A549 (cell line): Measurements from ENCODE around the gene ERFE. TPM values are rescaled to one million over a fixed set of nuclear protein-coding genes. Genes with fewer than 3 reads are reported as not detected.

Source experiments
- ATAC-seq, 2 experiments: fragments of 200-7000 bp in 1 of 2; fragments of >200 bp in 1 of 2; cut with Nextera tagmentation in 1 of 2; cut with Tn5 transposase in 1 of 2; 3 replicates each; pipeline versions ENCODE4 v1.8.0 to v1.9.1; 2018 to 2020; ENCODE audit warnings: mild to moderate bottlenecking in 1 of 2, moderate library complexity in 1 of 2
- CTCF ChIA-PET: fragments of 300-600 bp; sonication (Branson Sonifier 250); formaldehyde crosslinking; extraction: SDS; loops from one replicate; lab custom pipeline; 2021; ENCODE audit warnings: antibody characterized with exemption, inconsistent platforms; lab: Yijun Ruan, JAX
- POLR2A ChIA-PET: fragments of 350-600 bp; formaldehyde crosslinking; extraction: SDS; loops from one replicate; lab custom pipeline; 2021; ENCODE audit warnings: antibody characterized with exemption, inconsistent platforms; lab: Yijun Ruan, JAX
- DNase-seq, 2 experiments: peaks; one replicate each; pipeline versions ENCODE4 v3.0.0 to v3.0.0-alpha.2; 2011 to 2016; ENCODE audit warnings: low read depth in 1 of 2, low spot score in 1 of 2
- FAIRE-seq: peaks from 2 replicates; lab custom pipeline; 2011; peaks lifted over from hg19 to GRCh38; lab: Jason Lieb, UNC
- H3K27ac ChIP-seq, 2 experiments: fragments of >200 bp; sonication (Bioruptor Twin); formaldehyde crosslinking; 3 replicates each; pipeline ENCODE4 v1.5.1; 2016 to 2017
- H3K4me1 ChIP-seq: fragments of >200 bp; sonication (Bioruptor Twin); formaldehyde crosslinking; 3 replicates; pipeline ENCODE4 v1.6.1; 2016
- H3K4me2 ChIP-seq: fragments of >200 bp; sonication (Bioruptor Twin); formaldehyde crosslinking; 3 replicates; pipeline ENCODE4 v1.6.1; 2016
- H3K4me3 ChIP-seq: fragments of >200 bp; sonication (Bioruptor Twin); formaldehyde crosslinking; 3 replicates; pipeline ENCODE4 v1.5.1; 2016
- H3K9me3 ChIP-seq: fragments of >200 bp; sonication (Bioruptor Twin); formaldehyde crosslinking; 3 replicates; pipeline ENCODE4 v1.6.1; 2016
- CBX8 ChIP-seq: fragments of 200-600 bp; sonication (generic); IDR thresholded peaks from 2 replicates; pipeline ENCODE4 v1.6.1; 2016
- HOXB5 ChIP-seq: fragments of 250-450 bp; sonication (Bioruptor Pico); IDR thresholded peaks from 2 replicates; pipeline ENCODE4 v1.5.0; 2020; ENCODE audit warnings: mild to moderate bottlenecking, moderate library complexity
- JUN ChIP-seq, 2 experiments: fragments of >200 bp; sonication (Bioruptor Twin); formaldehyde crosslinking; IDR thresholded peaks; 2 replicates in 1 of 2; 3 replicates in 1 of 2; pipeline ENCODE4 v1.6.1; 2016 to 2017
- JUNB ChIP-seq: fragments of >200 bp; sonication (Bioruptor Twin); formaldehyde crosslinking; IDR thresholded peaks from 2 replicates; pipeline ENCODE4 v1.6.1; 2016
- KDM1A ChIP-seq: fragments of 200-600 bp; sonication (generic); IDR thresholded peaks from 2 replicates; pipeline ENCODE4 v1.6.1; 2016; ENCODE audit warnings: low read depth, mild to moderate bottlenecking
- MAFK ChIP-seq: fragments of 450-650 bp; IDR thresholded peaks from 2 replicates; pipeline ENCODE4 v1.6.1; 2014; ENCODE audit not compliant: partially characterized antibody
- MAZ ChIP-seq: fragments of 150-350 bp; IDR thresholded peaks from 2 replicates; pipeline ENCODE4 v1.6.1; 2014; ENCODE audit warnings: antibody characterized with exemption, low read depth, low read length, borderline replicate concordance
- RAD21 ChIP-seq, 2 experiments: fragments of >200 bp in 1 of 2; sonication (Bioruptor Twin) in 1 of 2; formaldehyde crosslinking in 1 of 2; IDR thresholded peaks in 1 of 2; conservative IDR thresholded peaks in 1 of 2; 2 replicates in 1 of 2; 3 replicates in 1 of 2; pipeline ENCODE4 v1.6.1; 2012 to 2018; ENCODE audit warnings: inconsistent platforms in 1 of 2
- RFX5 ChIP-seq: fragments of 450-650 bp; IDR thresholded peaks from 2 replicates; pipeline ENCODE4 v1.7.1; 2014; ENCODE audit warnings: antibody characterized with exemption, mild to moderate bottlenecking, moderate library complexity
- SMC3 ChIP-seq: fragments of >200 bp; sonication (Bioruptor Twin); formaldehyde crosslinking; IDR thresholded peaks from 3 replicates; pipeline ENCODE4 v1.6.1; 2018; ENCODE audit warnings: inconsistent platforms
- TFCP2L1 ChIP-seq: fragments of 250-450 bp; sonication (Bioruptor Pico); IDR thresholded peaks from 2 replicates; pipeline ENCODE4 v1.5.0; 2021; ENCODE audit warnings: mild to moderate bottlenecking
- TP53 ChIP-seq: fragments of 250-450 bp; sonication (Bioruptor Pico); IDR thresholded peaks from 2 replicates; pipeline ENCODE4 v1.5.0; 2021; ENCODE audit warnings: mild to moderate bottlenecking, moderate library complexity
- ZFP36 ChIP-seq: fragments of 450-650 bp; IDR thresholded peaks from 2 replicates; pipeline ENCODE4 v1.6.1; 2014; ENCODE audit warnings: borderline replicate concordance; ENCODE audit not compliant: partially characterized antibody
- WGBS: methylation state at CpG from one replicate; pipeline ENCODE4 v1.1.6; 2017; ENCODE audit errors: missing lambda C conversion rate; 5-methylcytosine and 5-hydroxymethylcytosine counted together
- polyA plus RNA-seq, 4 experiments: library from polyadenylated mRNA; depleted of rRNA in 3 of 4; stranded (reverse); fragments of >200 nt; fragmentation: RNase III in 1 of 4; extraction: RNeasy Plus Mini Kit Qiagen cat#74134 plus additional on column Dnase treatment in 1 of 4; gene quantifications; 2 replicates in 3 of 4; 3 replicates in 1 of 4; pipeline ENCODE4 v1.2.3, GENCODE V29; 2011 to 2017
- TF ChIP-seq, protein P1 (sequence below): fragments of >200 bp; sonication (Bioruptor Twin); formaldehyde crosslinking; IDR thresholded peaks from 3 replicates; pipeline ENCODE4 v1.5.1; 2016

Gene ERFE
- polyA plus RNA-seq, 2 of the 4 experiments (the other 2 are of a cell fraction) = 2.6 TPM

DNA sequence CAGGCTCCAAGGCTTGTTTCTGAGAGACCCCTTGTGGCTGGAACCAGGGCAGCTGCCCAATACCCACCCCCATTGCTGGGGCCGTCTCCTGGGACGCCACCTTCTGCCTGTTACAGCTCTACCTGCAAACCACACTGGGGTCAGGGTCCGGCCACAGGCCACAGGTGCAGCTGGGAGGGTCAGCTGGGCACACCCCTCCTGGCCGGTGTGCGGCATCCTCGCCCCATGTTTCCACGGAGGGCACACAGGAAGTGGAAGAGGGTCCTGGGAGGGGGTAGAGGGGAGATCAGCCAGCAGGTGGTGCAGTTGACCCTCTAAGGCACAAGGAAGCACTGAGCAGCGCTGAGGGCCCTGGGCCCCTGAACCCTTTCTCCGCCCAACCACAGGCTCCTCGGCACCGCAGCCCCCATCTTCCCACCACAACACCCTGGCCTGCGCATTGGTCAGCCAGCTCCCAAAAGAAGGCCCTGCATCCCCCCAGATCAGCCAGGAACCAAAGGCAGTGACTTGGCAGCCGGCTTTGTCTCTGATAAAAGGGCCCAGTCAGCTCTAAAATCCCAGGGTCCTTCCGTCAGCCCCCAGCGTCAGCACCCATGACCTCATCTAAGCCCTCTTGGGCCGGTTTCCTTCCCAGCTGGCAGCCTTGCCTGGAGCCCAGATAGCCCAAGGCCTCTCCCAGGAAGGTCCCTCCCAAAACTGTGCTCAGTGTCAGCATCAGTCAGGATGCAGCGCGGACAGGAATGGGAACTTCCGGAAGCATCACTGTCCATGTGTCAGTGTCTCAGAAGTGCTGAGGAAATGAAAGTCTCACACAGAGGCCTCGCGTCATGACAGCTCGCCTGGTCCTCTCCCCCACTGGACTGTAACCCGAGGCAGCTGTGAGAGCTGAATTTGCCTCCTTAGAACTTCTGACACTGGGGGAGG, 1.7 kb downstream of the ERFE start:
- DNase-seq = peak in 1 of 2 experiments; percentile 34
- peak in 1 of 2 experiments; percentile 65; a peak in 3 of 6 replicates for ATAC-seq
- ChIA-PET POLR2A (no interaction called here), CTCF (interaction anchor here (0.6 to 3.2 kb wide), 16 partner anchors 10 to 271 kb away, joined by 3 to 15 read pairs (median 4); no protein-coding TSS in a partner anchor)
- no peak overlapping the region for H3K4me3 ChIP-seq
- no peak for FAIRE-seq
- H3K27ac ChIP-seq = no peak overlapping the region; a peak in 1 of 6 replicates
- peaks cover 15% of the 10 kb centered on the region; the same call in 2 of the 3 replicates for H3K4me1 ChIP-seq
- H3K9me3 ChIP-seq = no peaks in the 10 kb centered on the region
- peak overlapping the region; percentile 92; the same call in 2 of the 3 replicates for H3K4me2 ChIP-seq
- WGBS = 89% methylated on average over 23 of the region's 23 CpGs
- TF ChIP-seq ZFP36 = no peak
- TF ChIP-seq KDM1A = no peak
- 0 out of 3 replicates have a peak, but pooled peaks have one; percentile 29 for TF ChIP-seq SMC3
- TF ChIP-seq, protein P1, sequence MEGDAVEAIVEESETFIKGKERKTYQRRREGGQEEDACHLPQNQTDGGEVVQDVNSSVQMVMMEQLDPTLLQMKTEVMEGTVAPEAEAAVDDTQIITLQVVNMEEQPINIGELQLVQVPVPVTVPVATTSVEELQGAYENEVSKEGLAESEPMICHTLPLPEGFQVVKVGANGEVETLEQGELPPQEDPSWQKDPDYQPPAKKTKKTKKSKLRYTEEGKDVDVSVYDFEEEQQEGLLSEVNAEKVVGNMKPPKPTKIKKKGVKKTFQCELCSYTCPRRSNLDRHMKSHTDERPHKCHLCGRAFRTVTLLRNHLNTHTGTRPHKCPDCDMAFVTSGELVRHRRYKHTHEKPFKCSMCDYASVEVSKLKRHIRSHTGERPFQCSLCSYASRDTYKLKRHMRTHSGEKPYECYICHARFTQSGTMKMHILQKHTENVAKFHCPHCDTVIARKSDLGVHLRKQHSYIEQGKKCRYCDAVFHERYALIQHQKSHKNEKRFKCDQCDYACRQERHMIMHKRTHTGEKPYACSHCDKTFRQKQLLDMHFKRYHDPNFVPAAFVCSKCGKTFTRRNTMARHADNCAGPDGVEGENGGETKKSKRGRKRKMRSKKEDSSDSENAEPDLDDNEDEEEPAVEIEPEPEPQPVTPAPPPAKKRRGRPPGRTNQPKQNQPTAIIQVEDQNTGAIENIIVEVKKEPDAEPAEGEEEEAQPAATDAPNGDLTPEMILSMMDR = peak; percentile 42; the same call in 2 of the 3 replicates
- peak; percentile 40 to 48 for TF ChIP-seq RAD21 (conservative IDR thresholded peaks at IDR 0.05 in 1 of 2, IDR thresholded peaks at IDR 0.05 in 1 of 2)
- TF ChIP-seq MAFK = peak; percentile 6

DNA sequence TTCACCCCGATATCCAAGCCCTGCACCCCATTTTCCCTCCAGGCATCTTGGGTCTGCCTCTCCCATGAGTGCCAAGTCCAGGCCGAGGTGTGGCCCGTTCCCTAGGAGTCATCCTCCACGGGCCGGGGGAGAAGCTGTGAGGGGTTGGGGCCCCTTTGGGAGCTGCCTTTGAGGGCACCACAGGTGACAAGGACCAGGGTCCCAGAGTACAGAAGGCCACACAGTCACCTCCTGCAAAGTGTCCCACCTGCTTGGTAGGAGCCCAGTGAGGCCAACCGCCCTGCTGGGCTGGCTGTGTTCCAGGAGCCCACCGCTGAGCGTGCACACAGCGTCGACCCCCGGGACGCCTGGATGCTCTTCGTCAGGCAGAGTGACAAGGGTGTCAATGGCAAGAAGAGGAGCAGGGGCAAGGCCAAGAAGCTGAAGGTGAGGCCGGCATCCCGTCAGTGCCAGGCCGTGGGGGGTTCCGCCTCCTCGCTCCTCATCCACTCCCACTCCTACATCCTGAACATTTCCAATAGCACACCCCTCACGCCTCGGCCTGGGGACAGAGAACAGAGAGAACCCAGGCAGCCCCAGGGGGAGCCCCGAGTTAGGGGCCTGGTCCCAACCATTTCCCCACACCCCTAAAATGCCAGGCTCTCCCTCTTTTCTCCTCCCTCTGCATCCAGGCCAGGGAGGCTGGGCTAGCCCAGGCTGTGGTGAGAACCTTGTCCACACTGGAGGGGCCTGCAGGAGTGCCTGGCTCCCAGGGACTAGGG, 2.7 kb downstream of the ERFE start:
- ATAC-seq = no peak
- no peak for FAIRE-seq
- whole genome bisulfite sequencing = 85% methylated on average over 21 of the region's 21 CpGs
- Histone ChIP-seq H3K4me2 (no peak overlapping the region), H3K4me1 (peaks cover 15% of the 10 kb centered on the region; the same call in 2 of the 3 replicates), H3K9me3 (no peaks in the 10 kb centered on the region), H3K4me3 (no peak overlapping the region), H3K27ac (no peak overlapping the region)
- no peak for TF ChIP-seq TFCP2L1 (CRISPR knock-in tag)
- no peak for TF ChIP-seq HOXB5
- TF ChIP-seq ZFP36 = no peak
- no peak for TF ChIP-seq JUN (IDR thresholded peaks at IDR 0.05)
- TF ChIP-seq SMC3 = no peak
- TF ChIP-seq TP53 (CRISPR knock-in tag) = no peak
- no peak for TF ChIP-seq RAD21 (conservative IDR thresholded peaks at IDR 0.05 in 1 of 2, IDR thresholded peaks at IDR 0.05 in 1 of 2)
- TF ChIP-seq, protein P1 = no peak
- no peak for TF ChIP-seq MAZ
- TF ChIP-seq JUNB = no peak
- TF ChIP-seq CBX8 = no peak
- no peak for TF ChIP-seq MAFK
- no peak for TF ChIP-seq RFX5
- ChIA-PET POLR2A (no interaction called here), CTCF (interaction anchor here (0.6 to 3.2 kb wide), 11 partner anchors 9 to 272 kb away, joined by 3 to 15 read pairs (median 3); no protein-coding TSS in a partner anchor)
- no peak for DNase-seq
